Fibroblast of pulmonary artery (primary cell): ENCODE results near the gene UBE2G2.

ENCODE experiments used
- DNase-seq: peaks from one replicate; pipeline ENCODE4 v3.0.0-alpha.2; 2010; ENCODE audit warnings: low read depth
- H3K4me3 ChIP-seq: replicated peaks from 2 replicates; pipeline ENCODE4 v1.5.1; 2011; ENCODE audit warnings: low read depth, mild to moderate bottlenecking, control low read depth, low read length, moderate library complexity
- CTCF ChIP-seq: IDR thresholded peaks from 2 replicates; pipeline ENCODE4 v1.5.1; 2011; ENCODE audit warnings: mild to moderate bottlenecking, control low read depth, low read length, inconsistent platforms; ENCODE audit errors: missing control alignments

UBE2G2 gene

GRCh38 chr21:44847261-44848056 is 45.8 kb upstream of the UBE2G2 start:
- no peak for TF ChIP-seq CTCF
- H3K4me3 ChIP-seq = no peak overlapping the region
- no peak for DNase-seq

- TF ChIP-seq CTCF = no peak
- H3K4me3 ChIP-seq = no peak overlapping the region
- peak; percentile 35 for DNase-seq
Measured at GRCh38 chr21:44846485-44847260, 45.1 kb upstream of the UBE2G2 start.

- TF ChIP-seq CTCF = no peak
- no peak for DNase-seq
- H3K4me3 ChIP-seq = peak overlapping the region; percentile 42
Measured at GRCh38 chr21:44846224-44846484, 44.5 kb upstream of the UBE2G2 start.

GRCh38 chr21:44845418-44846223 is 44.0 kb upstream of the UBE2G2 start:
- peak; percentile 64 for DNase-seq
- H3K4me3 ChIP-seq = peak overlapping the region; percentile 42
- TF ChIP-seq CTCF = peak; percentile 32

GRCh38 chr21:44844256-44844655 is 42.6 kb upstream of the UBE2G2 start:
- no peak overlapping the region for H3K4me3 ChIP-seq
- no peak for TF ChIP-seq CTCF
- no peak for DNase-seq

GRCh38 chr21:44842721-44843445 is 41.3 kb upstream of the UBE2G2 start:
- H3K4me3 ChIP-seq = no peak overlapping the region
- no peak for TF ChIP-seq CTCF
- DNase-seq = no peak
